GM23338 (cell line): Measurements from ENCODE around the gene NFX1. TPM values are rescaled to one million over a fixed set of nuclear protein-coding genes. Genes with fewer than 3 reads are reported as not detected.

Experiments
- ATAC-seq: fragments of 200-7000 bp; cut with Tn5 transposase; 3 replicates; pipeline ENCODE4 v1.9.1; 2020
- DNase-seq: peaks from one replicate; pipeline ENCODE4 v3.0.0-alpha.2; 2015; ENCODE audit warnings: low spot score
- H2AFZ ChIP-seq: fragments of 200-600 bp; sonication (generic); 2 replicates; pipeline ENCODE4 v1.8.0; 2016; ENCODE audit warnings: antibody characterized with exemption, mild to moderate bottlenecking, moderate library complexity
- H3F3A ChIP-seq: fragments of 200-600 bp; sonication (generic); replicated peaks from 2 replicates; pipeline ENCODE4 v1.8.0; 2017; ENCODE audit warnings: antibody characterized with exemption, mixed run types, low read depth
- H3K27ac ChIP-seq: fragments of 200-600 bp; sonication (generic); 2 replicates; pipeline ENCODE4 v1.6.1; 2016; ENCODE audit warnings: low read depth
- H3K27me3 ChIP-seq: fragments of 200-600 bp; sonication (generic); 2 replicates; pipeline ENCODE4 v1.8.0; 2016; ENCODE audit warnings: mild to moderate bottlenecking, mixed run types, moderate library complexity; ENCODE audit not compliant: insufficient read depth
- H3K36me3 ChIP-seq: fragments of 200-600 bp; sonication (generic); 2 replicates; pipeline ENCODE4 v1.8.0; 2016; ENCODE audit warnings: mild to moderate bottlenecking; ENCODE audit not compliant: insufficient read depth
- H3K4me1 ChIP-seq: fragments of 200-600 bp; sonication (generic); 2 replicates; pipeline ENCODE4 v1.8.0; 2016; ENCODE audit warnings: mild to moderate bottlenecking, moderate library complexity; ENCODE audit not compliant: insufficient read depth
- H3K4me2 ChIP-seq: fragments of 200-600 bp; sonication (generic); 2 replicates; pipeline ENCODE4 v1.7.1; 2017; ENCODE audit warnings: mixed run types
- H3K4me3 ChIP-seq: fragments of 200-600 bp; sonication (generic); 2 replicates; pipeline ENCODE4 v1.6.1; 2016; ENCODE audit warnings: mixed run types
- H3K79me2 ChIP-seq: fragments of 200-600 bp; sonication (generic); replicated peaks from 2 replicates; pipeline ENCODE4 v1.8.0; 2017; ENCODE audit warnings: mild to moderate bottlenecking; ENCODE audit not compliant: insufficient read depth
- H3K9me2 ChIP-seq: fragments of 200-600 bp; sonication (generic); 2 replicates; pipeline ENCODE4 v1.8.0; 2017; ENCODE audit not compliant: insufficient read depth
- H4K20me1 ChIP-seq: fragments of 200-600 bp; sonication (generic); replicated peaks from 2 replicates; pipeline ENCODE4 v1.8.0; 2017; ENCODE audit warnings: mild to moderate bottlenecking; ENCODE audit not compliant: insufficient read depth
- H3K27ac Mint-ChIP-seq: 2 replicates; pipeline ENCODE4 v1.8.0; 2020; ENCODE audit warnings: inconsistent platforms, mild to moderate bottlenecking, moderate library complexity, mixed read lengths
- H3K27me3 Mint-ChIP-seq: 3 replicates; pipeline ENCODE4 v1.8.0; 2022; ENCODE audit warnings: low read depth, mild to moderate bottlenecking, moderate library complexity, mixed read lengths, inconsistent platforms; ENCODE audit not compliant: insufficient read depth, poor library complexity
- H3K36me3 Mint-ChIP-seq: 3 replicates; pipeline ENCODE4 v1.8.0; 2021; ENCODE audit warnings: low read depth, mild to moderate bottlenecking, inconsistent platforms, moderate library complexity, mixed read lengths
- H3K4me1 Mint-ChIP-seq: 3 replicates; pipeline ENCODE4 v1.8.0; 2020; ENCODE audit warnings: mild to moderate bottlenecking, inconsistent platforms, mixed read lengths
- H3K4me3 Mint-ChIP-seq: 3 replicates; pipeline ENCODE4 v1.8.0; 2021; ENCODE audit warnings: moderate library complexity, mild to moderate bottlenecking, inconsistent platforms, mixed read lengths
- H3K9me3 Mint-ChIP-seq: 3 replicates; pipeline ENCODE4 v1.8.0; 2020; ENCODE audit warnings: moderate library complexity, mild to moderate bottlenecking, inconsistent platforms, mixed read lengths
- CTCF ChIP-seq, 2 experiments: fragments of 200-600 bp in 1 of 2; sonication (generic) in 1 of 2; conservative IDR thresholded peaks; 2 replicates each; pipeline versions ENCODE4 v1.5.1 to v1.6.1; 2016 to 2017; ENCODE audit warnings: antibody characterized with exemption in 2 of 2, low read depth in 2 of 2, mild to moderate bottlenecking in 2 of 2, moderate library complexity in 1 of 2
- NANOG ChIP-seq: IDR thresholded peaks from 2 replicates; pipeline ENCODE4 v1.6.1; 2016; ENCODE audit warnings: antibody characterized with exemption, borderline replicate concordance
- POLR2AphosphoS5 ChIP-seq: IDR thresholded peaks from 2 replicates; pipeline ENCODE4 v1.6.1; 2016; ENCODE audit warnings: antibody characterized with exemption, low read depth
- STAT1 ChIP-seq: IDR thresholded peaks from one replicate; pipeline ENCODE4 v1.6.1; 2016; ENCODE audit warnings: antibody characterized with exemption; ENCODE audit not compliant: unreplicated experiment
- ZNF114 ChIP-seq: fragments of 250-450 bp; sonication (Bioruptor Pico); IDR thresholded peaks from 2 replicates; pipeline ENCODE4 v1.5.0; 2020; ENCODE audit warnings: mild to moderate bottlenecking, moderate library complexity
- ZNF331 ChIP-seq: fragments of 250-450 bp; sonication (Bioruptor Pico); IDR thresholded peaks from 2 replicates; pipeline ENCODE4 v1.5.0; 2020; ENCODE audit warnings: low read depth, mild to moderate bottlenecking, moderate library complexity
- ZNF462 ChIP-seq: fragments of 250-450 bp; sonication (Bioruptor Pico); IDR thresholded peaks from 2 replicates; pipeline ENCODE4 v1.5.0; 2020; ENCODE audit warnings: mild to moderate bottlenecking, moderate library complexity
- polyA plus RNA-seq: library from polyadenylated mRNA; unstranded; fragments of >200 nt; fragmentation: Nextera tagmentation; extraction: Ambion mirVana; gene quantifications from 2 replicates; pipeline ENCODE4 v1.2.1, GENCODE V29; 2016
- total RNA-seq: library from RNA; depleted of rRNA; stranded (reverse); fragments of >200 nt; shearing (Covaris generic); gene quantifications from 2 replicates; pipeline ENCODE4 v1.2.3, GENCODE V29; 2014
- TF ChIP-seq, protein P1 (sequence below): IDR thresholded peaks from one replicate; pipeline ENCODE4 v1.6.1; 2018; ENCODE audit warnings: antibody characterized with exemption; ENCODE audit not compliant: unreplicated experiment

NFX1 gene
- total and polyA plus RNA-seq, 2 experiments from 2014 or later, result 13.9 to 26.1 TPM

GRCh38 chr9:33320230-33320567 lies 29.9 kb downstream of the NFX1 start:
- no peak for DNase-seq
- Mint-ChIP-seq H3K4me1 (no peaks in the 10 kb centered on the region), H3K36me3 (peaks cover 72% of the 10 kb centered on the region), H3K27me3 (peaks cover under 1% of the 10 kb centered on the region), H3K4me3 (no peak overlapping the region), H3K9me3 (no peaks in the 10 kb centered on the region), H3K27ac (no peak overlapping the region)
- Histone ChIP-seq H3K9me2 (no peaks in the 10 kb centered on the region), H3K36me3 (peaks cover 47% of the 10 kb centered on the region), H2AFZ (no peak overlapping the region), H3K4me3 (no peak overlapping the region), H3F3A (no peaks in the 10 kb centered on the region), H3K27me3 (no peaks in the 10 kb centered on the region), H3K79me2 (no peaks in the 10 kb centered on the region), H4K20me1 (no peaks in the 10 kb centered on the region), H3K27ac (no peak overlapping the region), H3K4me1 (no peaks in the 10 kb centered on the region), H3K4me2 (no peak overlapping the region)
- no peak for ATAC-seq
- TF ChIP-seq POLR2AphosphoS5 (no peak), CTCF (conservative IDR thresholded peaks at IDR 0.05; ENCODE audit: low read depth in 2 of 2) (no peak), STAT1 (no peak)
- TF ChIP-seq, protein P1, sequence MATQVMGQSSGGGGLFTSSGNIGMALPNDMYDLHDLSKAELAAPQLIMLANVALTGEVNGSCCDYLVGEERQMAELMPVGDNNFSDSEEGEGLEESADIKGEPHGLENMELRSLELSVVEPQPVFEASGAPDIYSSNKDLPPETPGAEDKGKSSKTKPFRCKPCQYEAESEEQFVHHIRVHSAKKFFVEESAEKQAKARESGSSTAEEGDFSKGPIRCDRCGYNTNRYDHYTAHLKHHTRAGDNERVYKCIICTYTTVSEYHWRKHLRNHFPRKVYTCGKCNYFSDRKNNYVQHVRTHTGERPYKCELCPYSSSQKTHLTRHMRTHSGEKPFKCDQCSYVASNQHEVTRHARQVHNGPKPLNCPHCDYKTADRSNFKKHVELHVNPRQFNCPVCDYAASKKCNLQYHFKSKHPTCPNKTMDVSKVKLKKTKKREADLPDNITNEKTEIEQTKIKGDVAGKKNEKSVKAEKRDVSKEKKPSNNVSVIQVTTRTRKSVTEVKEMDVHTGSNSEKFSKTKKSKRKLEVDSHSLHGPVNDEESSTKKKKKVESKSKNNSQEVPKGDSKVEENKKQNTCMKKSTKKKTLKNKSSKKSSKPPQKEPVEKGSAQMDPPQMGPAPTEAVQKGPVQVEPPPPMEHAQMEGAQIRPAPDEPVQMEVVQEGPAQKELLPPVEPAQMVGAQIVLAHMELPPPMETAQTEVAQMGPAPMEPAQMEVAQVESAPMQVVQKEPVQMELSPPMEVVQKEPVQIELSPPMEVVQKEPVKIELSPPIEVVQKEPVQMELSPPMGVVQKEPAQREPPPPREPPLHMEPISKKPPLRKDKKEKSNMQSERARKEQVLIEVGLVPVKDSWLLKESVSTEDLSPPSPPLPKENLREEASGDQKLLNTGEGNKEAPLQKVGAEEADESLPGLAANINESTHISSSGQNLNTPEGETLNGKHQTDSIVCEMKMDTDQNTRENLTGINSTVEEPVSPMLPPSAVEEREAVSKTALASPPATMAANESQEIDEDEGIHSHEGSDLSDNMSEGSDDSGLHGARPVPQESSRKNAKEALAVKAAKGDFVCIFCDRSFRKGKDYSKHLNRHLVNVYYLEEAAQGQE, result no peak

DNA sequence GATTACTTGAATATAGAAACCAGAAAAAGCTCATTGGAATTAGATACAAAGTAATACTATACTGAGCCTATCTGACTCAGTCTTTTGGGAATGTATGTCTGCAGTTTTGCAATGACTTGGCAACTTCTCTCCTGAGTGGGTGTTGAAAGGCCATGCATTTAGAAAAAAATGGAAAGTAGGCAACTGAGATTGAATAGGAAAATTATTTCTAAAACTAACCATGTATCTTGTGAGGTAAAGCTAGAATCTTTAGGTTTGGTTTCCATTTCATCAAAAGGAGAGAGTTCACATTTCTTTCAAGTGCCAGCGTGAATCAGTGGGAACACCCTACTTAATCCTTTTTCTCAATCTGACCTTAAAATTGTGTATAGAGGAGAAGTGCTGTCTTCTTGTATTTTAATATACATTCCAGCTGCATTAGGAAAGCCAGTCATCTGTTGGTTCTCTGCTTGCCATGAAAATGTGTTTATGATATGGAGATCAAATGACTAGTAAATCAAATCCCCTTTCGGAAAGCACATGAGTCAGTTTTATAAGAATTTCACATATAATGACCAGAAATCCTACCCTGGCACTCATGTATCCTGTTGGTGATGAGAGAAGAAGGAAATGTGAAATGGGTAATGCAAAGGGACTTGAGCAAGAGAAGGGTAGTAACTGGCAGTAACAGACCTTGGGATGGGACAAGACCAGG lies 30.4 kb downstream of the NFX1 start:
- ATAC-seq, result no peak
- Histone ChIP-seq H3K36me3 (peaks cover 47% of the 10 kb centered on the region), H3K4me3 (no peak overlapping the region), H4K20me1 (no peaks in the 10 kb centered on the region), H3K27me3 (no peaks in the 10 kb centered on the region), H3F3A (no peaks in the 10 kb centered on the region), H2AFZ (no peak overlapping the region), H3K27ac (no peak overlapping the region), H3K4me2 (no peak overlapping the region), H3K9me2 (no peaks in the 10 kb centered on the region), H3K4me1 (no peaks in the 10 kb centered on the region), H3K79me2 (no peaks in the 10 kb centered on the region)
- no peak for DNase-seq
- H3K27me3 Mint-ChIP-seq, result peaks cover 3% of the 10 kb centered on the region
- H3K4me1 Mint-ChIP-seq, result no peaks in the 10 kb centered on the region
- H3K9me3 Mint-ChIP-seq, result no peaks in the 10 kb centered on the region
- no peak overlapping the region for H3K4me3 Mint-ChIP-seq
- no peak overlapping the region for H3K27ac Mint-ChIP-seq
- H3K36me3 Mint-ChIP-seq, result peaks cover 69% of the 10 kb centered on the region
- no peak for TF ChIP-seq ZNF114 (CRISPR knock-in tag)
- no peak for TF ChIP-seq NANOG
- no peak for TF ChIP-seq ZNF462
- no peak for TF ChIP-seq ZNF331 (CRISPR knock-in tag)
